Gastrocnemius medialis (tissue), 4 donors: ENCODE measurements around the gene ESR1. TPM values are rescaled to one million over a fixed set of nuclear protein-coding genes. Genes with fewer than 3 reads are reported as not detected.

Experiments used
- ATAC-seq, 2 donors: fragments of 150-250 bp; one replicate each; pipeline ENCODE4 v1.9.1; 2016
- DNase-seq, 2 donors: peaks; one replicate each; pipeline ENCODE4 v3.0.0-alpha.2; 2019
- H3K27ac ChIP-seq, 4 donors: fragments of 200-600 bp; sonication (generic); 1 replicate in 1 of 4; 2 replicates in 3 of 4; pipeline ENCODE4 v1.5.1; 2016 to 2018; ENCODE audit warnings: mild to moderate bottlenecking in 2 of 4, moderate library complexity in 1 of 4
- H3K27me3 ChIP-seq, 3 donors: fragments of 200-600 bp; sonication (generic) in 2 of 3; 1 replicate in 1 of 3; 2 replicates in 2 of 3; pipeline versions ENCODE4 v1.5.1 to v1.6.0; 2016 to 2019; ENCODE audit warnings: mild to moderate bottlenecking in 1 of 3, moderate library complexity in 1 of 3
- H3K36me3 ChIP-seq, 2 donors: fragments of 200-600 bp; sonication (generic) in 1 of 2; one replicate each; pipeline ENCODE4 v1.5.1; 2017 to 2018
- H3K4me1 ChIP-seq, 2 donors: fragments of 200-600 bp; sonication (generic) in 1 of 2; one replicate each; pipeline ENCODE4 v1.5.1; 2016 to 2017; ENCODE audit warnings: mild to moderate bottlenecking in 2 of 2
- H3K4me3 ChIP-seq, 4 donors: fragments of 200-600 bp; sonication (generic) in 3 of 4; 1 replicate in 1 of 4; 2 replicates in 3 of 4; pipeline ENCODE4 v1.5.1; 2016 to 2019; ENCODE audit warnings: mild to moderate bottlenecking in 2 of 4
- H3K9me3 ChIP-seq, 3 donors: fragments of 200-600 bp; sonication (generic) in 2 of 3; 1 replicate in 1 of 3; 2 replicates in 2 of 3; pipeline ENCODE4 v1.5.1; 2016 to 2019
- CTCF ChIP-seq, 5 experiments: fragments of 450-650 bp in 3 of 5; fragments of 200-600 bp in 2 of 5; sonication (generic) in 2 of 5; IDR thresholded peaks in 4 of 5; conservative IDR thresholded peaks in 1 of 5; 1 replicate in 4 of 5; 2 replicates in 1 of 5; pipeline ENCODE4 v1.5.1; 2016 to 2019; ENCODE audit warnings: antibody characterized with exemption in 5 of 5, mild to moderate bottlenecking in 3 of 5, moderate library complexity in 3 of 5
- POLR2A ChIP-seq, 2 donors: fragments of 450-650 bp; IDR thresholded peaks; one replicate each; pipeline ENCODE4 v1.6.1; 2017; ENCODE audit warnings: antibody characterized with exemption in 2 of 2, mild to moderate bottlenecking in 2 of 2, moderate library complexity in 2 of 2
- in situ Hi-C, 4 donors: fragments of 200-750 bp; cut with MboI; loops; one replicate each; pipeline versions ENCODE4 v1.15.0 to v1.8.0; 2017; ENCODE audit warnings: low sequenced_read_pairs in 4 of 4
- intact Hi-C: fragments of 100-400 bp; cut with DNase I; formaldehyde crosslinking; loops from one replicate; pipeline ENCODE4 v1.15.1; 2023; ENCODE audit warnings: low total_unique reads
- total RNA-seq, 4 donors: library from RNA; depleted of rRNA; stranded (reverse); fragments of >200 nt; gene quantifications; one replicate each; pipeline versions ENCODE4 v1.1.0 to v1.2.3, GENCODE V29; 2016

ESR1 gene
- total RNA-seq, 4 donors from 2014 or later = 0.61 to 1.1 (median 1.1) TPM

DNA sequence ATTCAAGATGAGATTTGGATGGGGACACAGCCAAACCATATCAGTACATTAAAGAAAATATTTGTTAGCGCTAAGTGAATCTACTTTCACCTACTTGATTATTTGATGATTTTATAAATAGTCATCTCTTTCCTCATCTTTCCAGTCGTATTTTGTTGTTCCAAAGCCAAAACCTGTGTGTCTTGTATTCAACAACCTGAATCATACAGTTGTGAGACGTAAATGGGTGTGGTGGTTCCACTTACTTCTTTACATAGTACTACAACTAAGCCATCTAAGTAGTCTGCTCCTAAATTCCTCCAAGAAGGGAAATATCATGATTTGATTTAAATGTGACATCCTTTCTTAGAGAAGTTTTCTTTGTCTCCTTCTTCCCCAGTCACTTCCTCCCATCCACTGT is 132.8 kb downstream of the ESR1 start:
- Histone ChIP-seq H3K27ac (no peak overlapping the region), H3K9me3 (no peaks in the 10 kb centered on the region), H3K4me1 (no peaks in the 10 kb centered on the region), H3K27me3 (no peaks in the 10 kb centered on the region), H3K4me3 (no peak overlapping the region), H3K36me3 (no peaks in the 10 kb centered on the region)
- no peak for TF ChIP-seq CTCF (IDR thresholded peaks at IDR 0.05 in 4 of 5, conservative IDR thresholded peaks at IDR 0.05 in 1 of 5)
- no peak for TF ChIP-seq POLR2A (IDR thresholded peaks at IDR 0.05)
- in situ Hi-C loops = no loop called here
- no peak for ATAC-seq
- intact Hi-C loops = no loop called here
- no peak for DNase-seq

- H3K27me3 ChIP-seq = no peaks in the 10 kb centered on the region
- in situ Hi-C loops = no loop called here
- intact Hi-C loops = no loop called here
- TF ChIP-seq CTCF (IDR thresholded peaks at IDR 0.05 in 4 of 5, conservative IDR thresholded peaks at IDR 0.05 in 1 of 5) (no peak), POLR2A (IDR thresholded peaks at IDR 0.05) (no peak)
- DNase-seq = no peak
- no peaks in the 10 kb centered on the region for H3K4me1 ChIP-seq
- no peak overlapping the region for H3K4me3 ChIP-seq
- H3K9me3 ChIP-seq = no peaks in the 10 kb centered on the region
- no peaks in the 10 kb centered on the region for H3K36me3 ChIP-seq
- ATAC-seq = no peak
- no peak overlapping the region for H3K27ac ChIP-seq
Measured at GRCh38 chr6:151948002-151948743, 140.7 kb downstream of the ESR1 start.

GRCh38 chr6:151958332-151958731 is 150.8 kb downstream of the ESR1 start:
- Histone ChIP-seq H3K9me3 (no peaks in the 10 kb centered on the region), H3K36me3 (no peaks in the 10 kb centered on the region), H3K4me1 (no peaks in the 10 kb centered on the region), H3K27ac (no peak overlapping the region), H3K4me3 (no peak overlapping the region), H3K27me3 (no peaks in the 10 kb centered on the region)
- intact Hi-C loops = no loop called here
- ATAC-seq = no peak
- TF ChIP-seq POLR2A (IDR thresholded peaks at IDR 0.05) = no peak
- no peak for TF ChIP-seq CTCF (IDR thresholded peaks at IDR 0.05 in 4 of 5, conservative IDR thresholded peaks at IDR 0.05 in 1 of 5)
- in situ Hi-C loops = no loop called here
- DNase-seq = no peak

DNA sequence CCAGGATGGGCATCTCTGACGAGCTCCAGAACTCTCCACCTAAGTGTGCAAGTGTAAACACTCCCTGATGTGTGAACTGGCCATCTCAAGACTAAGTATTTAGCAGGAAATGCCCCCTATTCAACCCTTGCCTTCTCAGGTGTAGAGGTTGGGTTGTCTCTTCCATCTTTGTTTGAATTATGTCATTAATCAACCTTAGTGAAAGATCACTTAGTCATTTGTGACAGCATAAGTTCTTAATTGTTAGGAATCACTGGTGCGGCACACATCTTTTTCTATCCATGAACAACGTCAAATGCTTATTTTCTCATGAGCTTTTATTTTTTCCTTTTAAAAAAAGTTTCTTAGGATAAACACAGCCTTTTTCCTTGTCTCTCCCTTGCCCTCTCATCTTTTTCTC is 151.6 kb downstream of the ESR1 start:
- in situ Hi-C loops = no loop called here
- H3K27ac ChIP-seq = no peak overlapping the region
- DNase-seq = no peak

More for the DNA sequence above, 151.6 kb downstream of the ESR1 start:
- H3K9me3 ChIP-seq = no peaks in the 10 kb centered on the region
- no peaks in the 10 kb centered on the region for H3K4me1 ChIP-seq
- ATAC-seq = no peak
- H3K36me3 ChIP-seq = no peaks in the 10 kb centered on the region
- TF ChIP-seq POLR2A (IDR thresholded peaks at IDR 0.05) (no peak), CTCF (IDR thresholded peaks at IDR 0.05 in 4 of 5, conservative IDR thresholded peaks at IDR 0.05 in 1 of 5) (no peak)
- intact Hi-C loops = no loop called here
- no peaks in the 10 kb centered on the region for H3K27me3 ChIP-seq
- H3K4me3 ChIP-seq = no peak overlapping the region
